Spleen (tissue), 7 donors: ENCODE data around the gene CENPS.
A peak's percentile ranks its signal among the peaks of the same experiment; 100 is the strongest.

Experiments used
- CTCF ChIP-seq, 11 experiments: fragments of 200-600 bp in 7 of 11; fragments of 450-650 bp in 4 of 11; sonication (generic) in 4 of 11; IDR thresholded peaks in 8 of 11; conservative IDR thresholded peaks in 3 of 11; 1 replicate in 7 of 11; 2 replicates in 4 of 11; pipeline versions ENCODE4 v1.4.0 to v1.8.0; 2016 to 2021; ENCODE audit warnings: antibody characterized with exemption in 11 of 11, inconsistent platforms in 4 of 11, mild to moderate bottlenecking in 1 of 11
- POLR2A ChIP-seq, 3 donors: fragments of 450-650 bp; IDR thresholded peaks; one replicate each; pipeline ENCODE4 v1.5.1; 2017; ENCODE audit warnings: antibody characterized with exemption in 3 of 3, mild to moderate bottlenecking in 1 of 3
- donor health status: DM: no; HTN: no; CAD: no; lungs with moderate emphysema.
- donor health status: DM: no; HTN: no; CAD: no.
- donor health status: DM: no; HTN: no; CAD: no.

- TF ChIP-seq POLR2A (IDR thresholded peaks at IDR 0.05) (peak in 2 of 3 donors; percentile 12 to 56), CTCF (IDR thresholded peaks at IDR 0.05 in 8 of 11, conservative IDR thresholded peaks at IDR 0.05 in 3 of 11) (peak in 3 of 11 experiments; percentile 20 to 45 (median 28))
These were observed 31.3 kb upstream of the CENPS start, which contains the start of gene PGD for GRCh38 chr1:10398734-10399443.
